ENCODE data around the gene UFSP2.

Gene UFSP2

DNA sequence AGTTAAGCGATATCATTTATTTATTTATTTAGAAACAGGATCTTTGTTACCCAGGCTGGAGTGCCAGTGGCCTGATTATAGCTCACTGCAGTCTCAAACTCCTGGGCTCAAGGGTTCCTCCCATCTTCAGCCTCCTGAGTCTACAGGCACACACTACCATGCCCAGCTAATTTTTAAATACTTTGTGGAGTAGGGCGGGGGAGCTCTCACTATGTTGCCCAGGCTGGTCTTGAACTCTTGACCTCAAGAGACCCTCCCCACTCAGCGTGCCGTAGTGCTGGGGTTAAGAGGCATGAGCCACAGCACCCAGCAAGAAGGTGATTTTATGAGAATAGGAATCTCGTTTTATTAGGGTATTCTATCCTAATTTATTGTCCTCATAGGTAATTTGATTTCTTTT, 3.9 kb upstream of the UFSP2 start:
- H3K27ac ChIP-seq (ENCODE audit: low read depth, low read length) = no peak overlapping the region
- H3K9me2 ChIP-seq (replicated peaks; ENCODE audit: control insufficient read depth, low read length) = no peaks in the 10 kb centered on the region
- no peak overlapping the region for H3K4me2 ChIP-seq (ENCODE audit: low read length)
- H3K27me3 ChIP-seq (ENCODE audit: control insufficient read depth, low read length) = peaks cover 5% of the 10 kb centered on the region; the same call in 1 of the 2 replicates
- no peaks in the 10 kb centered on the region for H4K20me1 ChIP-seq (ENCODE audit: control insufficient read depth, insufficient read depth, low read depth, low read length)
- no peaks in the 10 kb centered on the region for H3F3A ChIP-seq (ENCODE audit: control insufficient read depth, insufficient read depth)
- TF ChIP-seq, protein P1, sequence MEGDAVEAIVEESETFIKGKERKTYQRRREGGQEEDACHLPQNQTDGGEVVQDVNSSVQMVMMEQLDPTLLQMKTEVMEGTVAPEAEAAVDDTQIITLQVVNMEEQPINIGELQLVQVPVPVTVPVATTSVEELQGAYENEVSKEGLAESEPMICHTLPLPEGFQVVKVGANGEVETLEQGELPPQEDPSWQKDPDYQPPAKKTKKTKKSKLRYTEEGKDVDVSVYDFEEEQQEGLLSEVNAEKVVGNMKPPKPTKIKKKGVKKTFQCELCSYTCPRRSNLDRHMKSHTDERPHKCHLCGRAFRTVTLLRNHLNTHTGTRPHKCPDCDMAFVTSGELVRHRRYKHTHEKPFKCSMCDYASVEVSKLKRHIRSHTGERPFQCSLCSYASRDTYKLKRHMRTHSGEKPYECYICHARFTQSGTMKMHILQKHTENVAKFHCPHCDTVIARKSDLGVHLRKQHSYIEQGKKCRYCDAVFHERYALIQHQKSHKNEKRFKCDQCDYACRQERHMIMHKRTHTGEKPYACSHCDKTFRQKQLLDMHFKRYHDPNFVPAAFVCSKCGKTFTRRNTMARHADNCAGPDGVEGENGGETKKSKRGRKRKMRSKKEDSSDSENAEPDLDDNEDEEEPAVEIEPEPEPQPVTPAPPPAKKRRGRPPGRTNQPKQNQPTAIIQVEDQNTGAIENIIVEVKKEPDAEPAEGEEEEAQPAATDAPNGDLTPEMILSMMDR (IDR thresholded peaks at IDR 0.05; ENCODE audit: low read depth, low read length, poor library complexity, severe bottlenecking) = no peak
- TF ChIP-seq EZH2phosphoT487 (IDR thresholded peaks at IDR 0.05; ENCODE audit: borderline replicate concordance, low read length) = no peak
- H3K9me3 ChIP-seq (ENCODE audit: control insufficient read depth, insufficient read depth, low read length) = no peaks in the 10 kb centered on the region
- peaks cover 11% of the 10 kb centered on the region for H3K4me1 ChIP-seq (ENCODE audit: control insufficient read depth, low read length)
- no peak overlapping the region for H3K4me3 ChIP-seq (ENCODE audit: low read length)
- peaks cover 10% of the 10 kb centered on the region for H3K79me2 ChIP-seq (ENCODE audit: control insufficient read depth, low read length)
- peaks cover 4% of the 10 kb centered on the region; the same call in 1 of the 2 replicates for H3K36me3 ChIP-seq (ENCODE audit: control insufficient read depth, low read length)

DNA sequence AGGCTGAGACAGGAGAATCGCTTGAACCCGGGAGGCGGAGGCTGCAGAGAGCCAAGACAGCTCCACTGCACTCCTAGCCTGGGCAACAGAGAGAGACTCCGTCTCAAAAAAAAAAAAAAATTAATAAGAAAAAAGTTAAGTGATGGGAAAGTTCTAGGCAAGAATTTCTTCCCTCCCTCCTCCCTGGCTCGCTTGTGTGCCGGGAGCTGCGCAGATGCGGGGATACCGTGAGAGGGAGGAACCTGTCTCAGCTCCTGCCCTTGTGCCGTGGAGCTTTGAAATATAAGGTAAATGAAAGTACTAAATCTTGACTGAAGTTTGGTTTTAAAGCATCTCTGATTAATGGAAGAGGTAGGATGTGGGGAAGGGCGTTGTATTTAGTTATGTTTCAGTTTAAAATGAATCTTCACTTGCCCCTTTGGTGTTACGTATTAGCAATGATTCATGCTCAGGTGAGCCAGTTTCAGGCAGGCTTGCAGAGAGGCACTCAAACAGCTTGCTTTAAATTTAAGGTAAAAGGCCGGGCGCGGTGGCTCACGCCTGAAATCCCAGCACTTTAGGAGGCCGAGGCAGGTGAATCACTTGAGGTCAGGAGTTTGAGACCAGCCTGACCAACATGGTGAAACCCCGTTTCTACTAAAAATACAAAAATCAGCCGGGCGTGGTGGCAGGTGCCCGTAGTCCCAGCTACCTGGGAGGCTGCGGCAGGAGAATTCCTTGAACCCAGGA, 1.4 kb upstream of the UFSP2 start:
- H3K9me2 ChIP-seq (replicated peaks; ENCODE audit: control insufficient read depth, low read length) = no peaks in the 10 kb centered on the region
- TF ChIP-seq EZH2phosphoT487 (IDR thresholded peaks at IDR 0.05; ENCODE audit: borderline replicate concordance, low read length) = no peak
- TF ChIP-seq, protein P1 (IDR thresholded peaks at IDR 0.05; ENCODE audit: low read depth, low read length, poor library complexity, severe bottlenecking) = no peak
- H3K79me2 ChIP-seq (ENCODE audit: control insufficient read depth, low read length) = peaks cover 18% of the 10 kb centered on the region
- H3K27me3 ChIP-seq (ENCODE audit: control insufficient read depth, low read length) = peaks cover 5% of the 10 kb centered on the region; the same call in 1 of the 2 replicates
- peaks cover 20% of the 10 kb centered on the region for H3K4me1 ChIP-seq (ENCODE audit: control insufficient read depth, low read length)
- H3K36me3 ChIP-seq (ENCODE audit: control insufficient read depth, low read length) = peaks cover 5% of the 10 kb centered on the region; the same call in 1 of the 2 replicates
- H3K4me2 ChIP-seq (ENCODE audit: low read length) = no peak overlapping the region
- no peak overlapping the region for H3K4me3 ChIP-seq (ENCODE audit: low read length)
- H4K20me1 ChIP-seq (ENCODE audit: control insufficient read depth, insufficient read depth, low read depth, low read length) = no peaks in the 10 kb centered on the region
- H3K9me3 ChIP-seq (ENCODE audit: control insufficient read depth, insufficient read depth, low read length) = no peaks in the 10 kb centered on the region
- no peak overlapping the region for H3K27ac ChIP-seq (ENCODE audit: low read depth, low read length)
- H3F3A ChIP-seq (ENCODE audit: control insufficient read depth, insufficient read depth) = no peaks in the 10 kb centered on the region

DNA sequence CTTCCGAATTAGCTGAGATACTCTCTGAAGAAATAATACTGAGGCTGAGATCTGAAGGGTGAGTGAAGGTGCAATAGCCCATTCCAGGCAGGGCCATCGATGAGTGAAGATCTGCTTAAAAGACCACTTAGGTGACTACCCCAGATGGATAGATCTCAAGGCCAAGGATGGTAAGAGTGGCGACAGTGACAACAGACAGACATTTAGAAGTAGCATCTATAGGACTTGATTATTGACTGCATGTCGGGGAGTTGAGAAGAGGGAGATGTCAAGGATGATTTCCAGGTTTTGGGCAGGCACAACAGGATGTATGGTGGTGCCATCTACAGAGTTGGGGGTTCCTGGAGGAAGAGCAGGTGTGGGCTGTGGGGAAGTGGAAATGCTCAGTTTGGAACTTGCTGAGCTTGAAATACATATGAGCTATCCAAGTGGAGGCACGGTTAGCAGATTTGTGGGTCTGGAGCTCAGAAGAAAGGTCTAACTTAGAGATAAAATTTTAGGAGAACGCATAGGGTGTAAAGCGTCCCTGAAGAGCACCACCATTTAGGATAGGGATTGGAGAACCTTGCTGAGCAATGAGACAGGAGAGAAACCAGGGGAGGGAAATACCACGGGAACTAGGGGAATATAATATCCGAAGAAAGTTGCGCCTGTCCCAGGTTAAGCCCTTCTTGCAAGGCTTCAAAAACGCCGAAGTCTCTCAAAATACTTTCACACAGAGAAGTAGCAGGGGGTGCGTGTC, 688 bp downstream of the UFSP2 start:
- peaks cover 18% of the 10 kb centered on the region for H3K79me2 ChIP-seq (ENCODE audit: control insufficient read depth, low read length)

More for the DNA sequence above, 688 bp downstream of the UFSP2 start:
- Histone ChIP-seq H3K9me2 (replicated peaks; ENCODE audit: control insufficient read depth, low read length) (no peaks in the 10 kb centered on the region), H3K27me3 (ENCODE audit: control insufficient read depth, low read length) (no peaks in the 10 kb centered on the region), H3K9me3 (ENCODE audit: control insufficient read depth, insufficient read depth, low read length) (no peaks in the 10 kb centered on the region), H3K4me1 (ENCODE audit: control insufficient read depth, low read length) (peaks cover 20% of the 10 kb centered on the region), H3K36me3 (ENCODE audit: control insufficient read depth, low read length) (peaks cover 14% of the 10 kb centered on the region), H3F3A (ENCODE audit: control insufficient read depth, insufficient read depth) (no peaks in the 10 kb centered on the region), H4K20me1 (ENCODE audit: control insufficient read depth, insufficient read depth, low read depth, low read length) (no peaks in the 10 kb centered on the region), H3K27ac (ENCODE audit: low read depth, low read length) (no peak overlapping the region), H3K4me3 (ENCODE audit: low read length) (peak overlapping the region; percentile 99), H3K4me2 (ENCODE audit: low read length) (peak overlapping the region; percentile 96)
- TF ChIP-seq EZH2phosphoT487 (IDR thresholded peaks at IDR 0.05; ENCODE audit: borderline replicate concordance, low read length) = no peak
- TF ChIP-seq, protein P1 (IDR thresholded peaks at IDR 0.05; ENCODE audit: low read depth, low read length, poor library complexity, severe bottlenecking) = no peak
